ENCODE data around the gene HIP1.
"Not testable (repeated sequence)": the region's sequence is repeated elsewhere in the genome, so short reads cannot be mapped to it uniquely, and the experiment has no call there.

HIP1 gene

DNA sequence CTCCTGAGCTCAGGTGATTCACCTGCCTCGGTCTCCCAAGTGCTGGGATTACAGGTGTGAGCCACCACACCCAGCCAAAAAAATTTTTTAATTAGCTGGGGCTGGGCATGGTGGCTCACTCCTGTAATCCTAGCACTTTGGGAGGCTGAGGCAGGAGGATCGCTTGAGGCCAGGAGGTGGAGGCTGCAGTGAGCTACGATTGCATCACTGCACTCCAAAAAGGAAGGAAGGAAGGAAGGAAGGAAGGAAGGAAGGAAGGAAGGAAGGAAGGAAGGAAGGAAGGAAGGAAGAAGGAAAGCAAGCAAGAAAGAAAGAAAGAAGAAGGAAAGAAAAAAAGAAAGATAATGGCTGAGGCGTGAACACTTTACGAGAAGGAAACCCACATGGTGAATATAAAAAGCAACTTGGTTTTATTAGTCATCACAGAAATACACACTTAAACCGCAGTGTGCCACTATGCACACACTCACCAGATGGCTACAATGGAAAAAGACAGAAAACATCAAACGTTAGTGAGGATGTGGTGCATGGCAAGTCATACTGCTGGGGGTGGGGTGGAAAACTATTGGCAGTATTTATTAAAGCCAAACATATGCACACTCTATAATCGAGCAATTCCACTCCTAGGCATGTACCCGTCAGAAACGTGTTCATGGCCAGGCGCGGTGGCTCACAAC, 37.7 kb upstream of the HIP1 start:
- Histone ChIP-seq H3K79me2 (ENCODE audit: insufficient read depth, low read length) (no peaks in the 10 kb centered on the region), H3K9me2 (ENCODE audit: low read depth, low read length) (no peaks in the 10 kb centered on the region), H4K20me1 (ENCODE audit: insufficient read depth, low read length) (no peaks in the 10 kb centered on the region), H3K4me3 (ENCODE audit: low read depth, low read length, poor library complexity, severe bottlenecking) (no peak overlapping the region), H3K36me3 (ENCODE audit: insufficient read depth, low read length) (no peaks in the 10 kb centered on the region), H3F3A (ENCODE audit: insufficient read depth, low read length) (no peaks in the 10 kb centered on the region), H2AFZ (ENCODE audit: low read length) (no peak overlapping the region), H3K27ac (ENCODE audit: low read depth, low read length, poor library complexity, severe bottlenecking) (no peak overlapping the region), H3K9ac (ENCODE audit: low read length) (no peak overlapping the region), H3K9me3 (ENCODE audit: low read length) (no peaks in the 10 kb centered on the region), H3K4me2 (ENCODE audit: low read length) (no peak overlapping the region), H3K27me3 (ENCODE audit: insufficient read depth, low read length) (0 out of 2 replicates have a peak, but pooled peaks cover 6% of the 10 kb centered on the region), H3K4me1 (ENCODE audit: insufficient read depth, low read length, severe bottlenecking) (no peaks in the 10 kb centered on the region)
- no peak for TF ChIP-seq EZH2 (IDR thresholded peaks at IDR 0.05; ENCODE audit: borderline replicate concordance, low read length)
- TF ChIP-seq, protein P1, sequence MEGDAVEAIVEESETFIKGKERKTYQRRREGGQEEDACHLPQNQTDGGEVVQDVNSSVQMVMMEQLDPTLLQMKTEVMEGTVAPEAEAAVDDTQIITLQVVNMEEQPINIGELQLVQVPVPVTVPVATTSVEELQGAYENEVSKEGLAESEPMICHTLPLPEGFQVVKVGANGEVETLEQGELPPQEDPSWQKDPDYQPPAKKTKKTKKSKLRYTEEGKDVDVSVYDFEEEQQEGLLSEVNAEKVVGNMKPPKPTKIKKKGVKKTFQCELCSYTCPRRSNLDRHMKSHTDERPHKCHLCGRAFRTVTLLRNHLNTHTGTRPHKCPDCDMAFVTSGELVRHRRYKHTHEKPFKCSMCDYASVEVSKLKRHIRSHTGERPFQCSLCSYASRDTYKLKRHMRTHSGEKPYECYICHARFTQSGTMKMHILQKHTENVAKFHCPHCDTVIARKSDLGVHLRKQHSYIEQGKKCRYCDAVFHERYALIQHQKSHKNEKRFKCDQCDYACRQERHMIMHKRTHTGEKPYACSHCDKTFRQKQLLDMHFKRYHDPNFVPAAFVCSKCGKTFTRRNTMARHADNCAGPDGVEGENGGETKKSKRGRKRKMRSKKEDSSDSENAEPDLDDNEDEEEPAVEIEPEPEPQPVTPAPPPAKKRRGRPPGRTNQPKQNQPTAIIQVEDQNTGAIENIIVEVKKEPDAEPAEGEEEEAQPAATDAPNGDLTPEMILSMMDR (IDR thresholded peaks at IDR 0.05; ENCODE audit: low read length): peak; percentile 15; the same call in 1 of the 2 replicates

DNA sequence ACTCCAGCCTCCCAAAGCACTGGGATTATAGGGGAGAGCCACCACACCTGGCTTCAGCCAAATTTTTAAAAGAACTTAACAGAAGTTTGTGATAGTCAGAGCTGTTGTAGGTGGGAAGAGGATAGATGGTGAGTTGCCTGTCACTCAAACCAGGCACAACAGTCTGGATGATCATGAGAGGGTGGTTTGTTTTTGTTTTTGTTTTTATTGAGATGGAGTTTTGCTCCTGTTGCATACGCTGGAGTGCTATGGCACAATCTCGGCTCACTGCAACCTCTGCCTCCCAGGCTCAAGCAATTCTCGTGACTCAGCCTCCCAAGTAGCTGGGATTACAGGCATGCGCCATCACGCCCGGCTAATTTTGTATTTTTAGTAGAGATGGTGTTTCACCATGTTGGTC, 35.2 kb upstream of the HIP1 start:
- not testable (repeated sequence) for H3K9me2 ChIP-seq (ENCODE audit: low read depth, low read length); H3K79me2 ChIP-seq (ENCODE audit: insufficient read depth, low read length); H3K9me3 ChIP-seq (ENCODE audit: low read length); H4K20me1 ChIP-seq (ENCODE audit: insufficient read depth, low read length); H3K36me3 ChIP-seq (ENCODE audit: insufficient read depth, low read length); H3K9ac ChIP-seq (ENCODE audit: low read length); H2AFZ ChIP-seq (ENCODE audit: low read length); H3K27me3 ChIP-seq (ENCODE audit: insufficient read depth, low read length); H3K4me1 ChIP-seq (ENCODE audit: insufficient read depth, low read length, severe bottlenecking); H3F3A ChIP-seq (ENCODE audit: insufficient read depth, low read length); H3K4me2 ChIP-seq (ENCODE audit: low read length); H3K4me3 ChIP-seq (ENCODE audit: low read depth, low read length, poor library complexity, severe bottlenecking); H3K27ac ChIP-seq (ENCODE audit: low read depth, low read length, poor library complexity, severe bottlenecking)

DNA sequence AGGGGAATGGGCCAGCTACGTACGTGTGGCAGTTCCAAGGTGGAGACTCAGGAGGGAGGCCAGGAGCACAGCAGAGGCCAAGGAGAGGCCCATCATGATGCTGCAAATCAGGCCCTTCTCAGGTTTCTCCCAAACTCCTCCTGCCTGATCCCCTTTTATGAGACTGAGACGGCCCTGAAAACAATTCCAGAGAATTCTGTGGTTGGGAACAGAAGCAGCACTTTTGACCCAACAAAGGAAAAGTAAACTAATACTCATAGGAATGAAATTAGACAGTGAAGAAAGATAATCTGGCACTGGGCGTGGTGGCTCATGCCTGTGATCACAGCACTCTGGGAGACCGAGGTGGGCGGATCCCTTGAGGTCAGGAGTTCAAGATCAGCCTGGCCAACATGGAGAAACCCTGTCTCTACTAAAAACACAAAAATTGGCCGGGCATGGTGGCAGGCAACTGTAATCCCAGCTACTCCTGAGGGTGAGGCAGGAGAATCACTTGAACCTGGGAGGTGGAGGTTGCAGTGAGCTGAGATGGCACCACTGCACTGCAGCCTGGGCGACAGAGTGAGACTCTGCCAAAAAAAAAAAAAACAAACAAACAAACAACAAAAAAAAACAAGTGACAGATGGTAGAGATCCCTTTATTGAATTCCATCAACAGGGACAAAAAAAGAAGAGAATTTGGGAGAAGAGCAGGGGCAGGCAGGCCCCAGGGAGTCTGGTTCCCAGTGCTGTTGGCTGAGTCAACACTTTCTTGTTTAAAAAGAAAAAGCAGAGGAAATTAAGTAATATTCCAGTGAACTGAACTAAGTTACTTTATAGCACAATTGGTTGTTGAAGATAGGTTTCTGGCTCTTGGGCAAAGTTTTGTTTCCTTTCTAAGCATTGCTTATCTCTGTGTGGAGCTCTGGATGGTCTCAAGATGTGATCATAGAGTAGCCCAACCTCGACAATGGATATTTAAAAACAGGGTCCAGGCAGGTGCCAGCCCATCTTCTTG, 33.6 kb upstream of the HIP1 start, which contains the start of gene CCL26:
CCL26 (minus strand) TSS at position 131 of the 997 bp plus-strand sequence; CDS start at position 96, 35 bp downstream.
- Histone ChIP-seq H4K20me1 (ENCODE audit: insufficient read depth, low read length) (no peaks in the 10 kb centered on the region), H3K79me2 (ENCODE audit: insufficient read depth, low read length) (no peaks in the 10 kb centered on the region), H3K27me3 (ENCODE audit: insufficient read depth, low read length) (0 out of 2 replicates have a peak, but pooled peaks cover 8% of the 10 kb centered on the region), H3K4me3 (ENCODE audit: low read depth, low read length, poor library complexity, severe bottlenecking) (no peak within 1 kb of the TSS), H3K27ac (ENCODE audit: low read depth, low read length, poor library complexity, severe bottlenecking) (no peak within 1 kb of the TSS), H3K9ac (ENCODE audit: low read length) (no peak within 1 kb of the TSS), H3K4me1 (ENCODE audit: insufficient read depth, low read length, severe bottlenecking) (no peaks in the 10 kb centered on the region), H3F3A (ENCODE audit: insufficient read depth, low read length) (no peaks in the 10 kb centered on the region), H3K9me2 (ENCODE audit: low read depth, low read length) (no peaks in the 10 kb centered on the region), H3K9me3 (ENCODE audit: low read length) (no peaks in the 10 kb centered on the region), H3K36me3 (ENCODE audit: insufficient read depth, low read length) (no peaks in the 10 kb centered on the region), H2AFZ (ENCODE audit: low read length) (no peak within 1 kb of the TSS), H3K4me2 (ENCODE audit: low read length) (no peak within 1 kb of the TSS)
- TF ChIP-seq EZH2 (IDR thresholded peaks at IDR 0.05; ENCODE audit: borderline replicate concordance, low read length): no peak
- TF ChIP-seq, protein P1 (IDR thresholded peaks at IDR 0.05; ENCODE audit: low read length): no peak
